Femur (tissue), 1 donor: ENCODE measurements around the gene PTPRO.

ENCODE experiments used
- DNase-seq: peaks from one replicate; pipeline ENCODE4 v3.0.0-alpha.2; 2017

Gene PTPRO

DNA sequence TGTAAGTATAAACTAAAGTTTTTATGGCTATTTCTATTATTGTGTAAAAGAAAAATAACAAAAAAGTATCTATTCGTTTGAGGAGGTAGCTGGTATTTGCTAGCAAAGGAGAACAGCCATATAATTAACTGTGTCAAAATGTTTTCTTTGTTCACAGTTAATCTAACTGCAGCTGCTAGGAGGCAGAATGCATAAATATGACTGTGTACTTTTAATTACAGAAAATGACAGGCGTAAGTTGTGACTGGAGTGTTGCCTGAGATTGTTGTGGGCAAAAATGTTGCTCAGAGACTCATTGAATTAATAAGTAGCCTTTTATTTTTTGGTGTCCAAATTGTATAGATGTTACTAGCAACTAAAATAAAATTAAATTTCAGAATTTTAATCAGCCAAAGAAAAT, 33.5 kb downstream of the PTPRO start:
- no peak for DNase-seq

DNA sequence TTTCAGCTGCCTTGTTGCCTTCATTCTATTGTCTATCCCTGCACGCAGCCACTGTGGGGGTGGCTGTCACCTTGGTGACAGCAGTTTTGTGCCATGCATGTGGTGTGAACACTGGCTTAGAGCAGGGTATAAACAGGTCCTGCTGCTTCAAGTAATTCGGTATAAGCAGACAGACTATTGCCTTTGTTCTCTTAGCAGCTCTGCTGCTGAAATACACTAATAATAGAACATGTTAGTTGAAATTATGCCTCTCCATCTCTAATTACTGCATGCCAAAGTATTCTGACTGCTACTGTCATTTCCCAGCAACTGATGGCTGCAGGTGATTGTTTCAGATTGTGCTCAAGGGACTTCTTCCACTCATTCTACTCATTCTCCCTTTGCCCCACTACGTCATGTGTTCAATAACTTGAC, 34.6 kb downstream of the PTPRO start:
- no peak for DNase-seq

DNA sequence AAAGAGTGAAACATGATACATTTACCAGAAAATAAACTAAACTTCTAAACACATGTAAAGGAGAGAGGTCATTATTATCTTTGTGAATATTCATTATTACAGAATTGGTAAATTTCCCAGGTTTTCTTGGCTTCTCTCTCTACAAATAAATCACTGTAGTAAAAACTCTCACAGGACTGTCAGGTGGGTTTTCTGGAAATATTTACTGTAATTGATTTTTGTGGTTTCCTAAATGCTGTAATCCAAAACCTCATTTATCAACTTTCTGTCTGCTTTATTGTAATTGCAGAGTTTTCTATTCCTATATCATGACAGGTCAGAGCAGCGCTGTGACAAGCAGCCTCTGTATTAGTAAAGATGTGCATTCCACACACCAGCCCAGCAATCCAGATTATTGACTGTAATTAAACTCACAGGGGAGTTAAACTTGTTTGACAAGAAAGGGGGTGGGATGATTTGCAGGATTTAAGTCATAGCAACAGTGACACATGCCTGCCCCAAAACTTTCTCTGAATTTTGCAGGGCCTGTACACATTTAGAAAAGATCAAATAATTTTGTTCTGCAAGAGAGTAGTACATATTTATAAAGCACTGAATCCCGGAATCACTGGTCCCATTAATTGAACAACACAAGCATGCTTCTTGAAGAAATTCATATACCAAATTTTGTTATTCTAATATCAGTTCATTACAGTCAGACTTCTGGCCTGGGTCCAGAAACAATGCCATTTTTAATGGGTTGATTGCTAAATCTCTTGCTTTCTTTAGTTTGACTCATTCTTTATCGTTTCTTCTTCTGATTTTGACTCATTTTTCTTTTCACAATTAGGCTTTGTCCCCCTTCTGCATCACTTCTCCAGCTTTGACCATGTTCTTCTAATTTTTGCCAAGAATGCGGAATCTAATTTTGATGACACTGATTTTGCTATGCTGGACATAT, 42.2 kb downstream of the PTPRO start:
- no peak for DNase-seq

DNA sequence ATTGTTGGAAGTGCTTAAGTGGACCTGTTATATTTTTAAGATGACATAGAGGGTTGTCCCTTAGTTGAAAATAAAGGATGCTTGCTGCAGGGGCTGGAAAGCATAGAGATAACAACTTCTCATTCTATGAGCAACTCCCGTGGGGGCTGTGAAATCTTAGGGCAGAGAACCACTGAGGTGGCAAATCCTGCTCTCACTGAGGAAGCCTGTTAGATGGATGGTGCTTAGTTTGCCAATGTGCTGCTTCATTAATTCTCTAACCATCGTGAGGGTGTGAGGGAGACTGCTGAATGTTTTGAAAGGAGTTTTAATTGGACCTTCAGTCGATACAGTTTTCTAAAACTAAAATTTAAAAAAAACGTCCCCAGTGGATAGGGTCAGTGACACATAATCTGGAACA, 46.5 kb downstream of the PTPRO start:
- DNase-seq: no peak

DNA sequence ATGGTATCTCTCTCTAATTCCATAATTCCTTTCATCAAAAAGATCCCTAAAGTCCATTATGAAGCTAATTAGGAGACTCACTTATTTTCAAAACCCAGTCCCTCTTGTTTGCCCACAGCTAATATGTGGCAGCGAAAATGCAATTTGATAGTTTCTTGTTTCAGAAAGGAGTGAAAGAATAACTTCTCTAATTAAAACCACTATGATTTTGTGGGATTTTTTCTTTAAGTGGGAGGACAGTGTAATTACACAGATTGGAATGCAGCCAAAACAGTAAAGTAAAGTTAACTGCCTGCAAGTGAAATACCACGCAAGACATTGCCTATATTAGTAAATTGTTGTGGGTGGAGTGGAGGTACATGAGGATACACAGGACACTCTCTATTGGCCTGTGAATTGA, 50.0 kb downstream of the PTPRO start:
- DNase-seq: no peak

DNA sequence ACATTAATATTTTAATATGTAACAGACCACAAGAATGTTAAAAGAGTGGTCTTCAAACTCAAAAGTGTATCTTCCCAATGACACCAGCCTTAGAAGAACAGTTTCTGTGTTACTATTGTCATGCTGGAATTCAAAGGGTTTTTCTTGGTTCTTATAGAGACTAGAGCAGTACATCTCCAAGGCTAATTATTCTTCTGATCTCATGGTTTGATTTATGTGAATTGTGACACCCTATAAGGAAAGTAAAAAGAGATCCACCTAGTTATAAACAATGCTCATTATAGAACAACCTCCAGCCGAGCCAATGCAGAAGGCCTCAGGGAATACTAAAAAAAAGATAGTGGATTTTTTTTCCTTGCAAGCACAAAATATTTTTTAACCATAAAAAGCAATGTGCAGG, 65.5 kb downstream of the PTPRO start:
- no peak for DNase-seq

DNA sequence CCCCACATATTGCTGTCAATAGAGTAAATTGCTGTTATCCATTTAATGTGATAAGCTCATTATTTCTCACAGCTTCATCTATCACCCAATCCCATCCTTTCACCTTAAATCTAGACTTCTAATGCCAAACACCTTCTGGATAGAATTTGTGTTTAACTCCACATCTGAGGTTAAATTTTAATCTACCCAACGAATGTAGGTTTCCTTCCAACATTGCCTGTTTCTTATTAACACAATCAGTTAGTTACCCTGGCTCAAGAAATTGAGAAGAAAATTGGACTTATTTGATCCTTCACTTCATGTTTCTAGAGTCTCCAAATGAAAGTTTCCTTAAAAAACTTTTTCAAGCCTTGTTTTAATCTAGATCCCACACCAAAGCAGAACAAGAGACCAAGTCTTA, 67.3 kb downstream of the PTPRO start:
- DNase-seq: no peak

DNA sequence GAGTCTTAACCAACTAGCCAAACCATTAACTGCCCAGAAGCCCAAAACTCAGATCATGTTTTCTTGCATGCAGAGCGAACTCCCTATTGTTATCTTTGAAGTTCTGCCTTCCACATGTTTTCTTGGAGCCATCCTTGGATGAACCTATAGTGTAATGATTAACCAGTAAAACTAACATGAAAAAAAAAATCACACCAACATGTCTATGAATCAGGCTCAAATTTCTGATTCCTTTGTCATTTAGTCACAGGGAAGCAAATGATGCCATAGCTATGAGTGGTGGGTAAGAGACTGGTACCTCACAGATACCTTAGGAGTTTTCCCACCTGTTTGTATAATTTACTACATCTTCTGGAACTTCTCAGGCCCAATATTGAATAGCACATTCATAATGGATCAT, 70.7 kb downstream of the PTPRO start:
- no peak for DNase-seq

DNA sequence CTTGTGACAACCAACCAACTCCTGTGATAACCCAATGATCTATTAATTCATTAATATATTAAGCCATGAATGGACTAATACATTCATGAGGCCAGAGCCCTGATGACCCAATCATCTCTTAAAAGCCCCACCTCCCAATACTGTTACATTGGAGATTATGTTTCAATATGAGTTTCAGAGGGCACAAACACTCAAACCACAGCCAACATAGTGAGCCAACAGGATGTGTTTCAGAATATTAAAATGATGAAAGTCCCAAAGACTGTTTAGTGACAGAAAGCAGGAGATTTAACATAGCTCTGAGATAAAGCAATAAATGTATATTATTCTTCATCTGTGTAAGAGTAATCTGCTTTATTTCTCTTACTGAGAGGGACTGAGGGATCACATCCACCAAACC, 71.7 kb downstream of the PTPRO start:
- no peak for DNase-seq

DNA sequence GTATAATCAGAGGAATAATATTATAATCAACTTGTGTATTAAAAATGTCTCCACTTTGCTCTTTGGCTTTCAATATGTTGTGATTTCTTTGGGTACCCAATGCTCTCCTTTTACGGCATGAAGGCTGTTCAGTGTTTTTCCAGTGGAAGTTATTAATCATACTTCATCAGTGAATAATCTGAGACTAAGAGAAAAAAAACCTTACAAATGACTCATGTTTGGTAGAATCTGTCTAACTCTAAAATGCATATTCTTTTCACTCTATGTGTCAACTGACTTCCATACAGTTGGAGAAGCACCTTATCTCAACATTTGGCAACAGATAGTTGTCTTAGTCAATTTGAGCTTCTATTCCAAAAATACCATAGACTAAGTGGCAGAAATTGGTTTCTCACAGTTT, 82.2 kb downstream of the PTPRO start:
- no peak for DNase-seq

DNA sequence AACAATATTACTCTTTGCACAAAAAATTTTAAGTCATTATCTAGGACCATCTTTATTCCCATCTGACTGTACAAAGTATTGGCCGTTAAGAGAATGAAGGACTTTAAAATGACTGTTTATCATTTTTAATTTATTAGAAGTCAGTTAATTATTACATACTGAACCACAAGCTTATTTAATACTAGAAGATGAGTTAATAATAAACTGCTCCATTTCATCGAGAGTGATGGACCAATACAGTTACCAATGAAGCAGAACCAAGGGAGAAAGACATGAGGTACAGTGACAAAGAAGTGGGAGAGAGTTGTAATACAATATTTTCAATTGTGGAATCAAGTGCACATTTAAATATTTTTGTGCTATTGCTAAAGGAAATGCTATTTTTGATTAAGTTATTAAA, 83.3 kb downstream of the PTPRO start:
- no peak for DNase-seq

DNA sequence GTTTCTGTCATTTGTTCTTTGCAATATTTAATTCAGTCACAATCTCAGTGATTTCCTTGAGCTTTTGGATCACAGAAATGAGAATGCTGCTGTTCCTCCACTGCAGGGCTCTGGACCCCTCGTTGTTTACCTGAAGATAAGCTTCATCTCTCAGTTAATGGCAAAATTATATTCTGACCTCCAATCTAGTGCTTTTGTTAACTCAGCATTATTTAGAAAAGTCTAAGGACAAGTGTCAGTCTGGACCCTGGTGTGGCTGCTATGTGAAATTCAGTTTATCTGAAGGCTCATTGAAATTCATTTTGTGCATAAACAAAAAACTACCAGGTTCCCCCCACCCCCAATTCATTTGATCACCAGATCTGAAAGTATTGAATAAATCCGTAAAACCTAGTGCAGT, 84.7 kb downstream of the PTPRO start:
- no peak for DNase-seq

DNA sequence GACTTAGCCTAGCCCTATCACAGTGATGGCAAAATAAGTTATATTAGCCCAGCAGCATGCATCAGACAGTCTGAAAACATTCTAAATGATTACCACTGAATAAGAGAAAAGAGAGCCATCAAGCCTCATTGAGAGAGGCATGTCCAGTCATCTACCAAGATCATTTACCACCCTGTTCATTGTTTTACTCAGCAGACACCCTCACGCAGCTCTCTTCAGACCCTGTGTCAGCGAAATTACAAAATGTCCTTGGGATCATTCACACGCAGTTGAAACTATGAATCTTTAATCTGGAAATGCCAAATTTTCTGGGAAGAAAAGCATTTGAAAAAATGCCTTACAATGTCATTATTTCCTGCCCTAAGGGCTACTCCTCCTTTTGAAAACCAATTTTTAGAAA, 89.5 kb downstream of the PTPRO start:
- no peak for DNase-seq

DNA sequence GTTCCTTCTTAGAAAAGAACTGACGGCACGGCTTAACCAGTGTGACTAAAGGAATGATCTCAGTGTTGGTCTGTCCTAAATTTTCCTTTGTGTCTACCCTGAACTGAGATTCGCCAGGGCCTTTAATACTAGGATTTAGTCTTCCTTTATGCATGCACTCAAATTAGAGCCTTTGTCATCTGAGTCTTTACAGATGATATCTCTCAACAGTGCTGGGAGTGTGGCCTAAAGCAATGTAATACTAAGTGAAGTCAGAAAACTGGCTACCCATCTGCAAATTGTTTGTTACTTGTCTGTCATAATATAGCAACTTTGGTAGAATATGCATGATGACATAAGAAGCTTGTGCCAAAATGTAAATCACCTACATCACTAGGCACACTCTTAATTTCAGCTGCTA, 95.4 kb downstream of the PTPRO start:
- DNase-seq: no peak

DNA sequence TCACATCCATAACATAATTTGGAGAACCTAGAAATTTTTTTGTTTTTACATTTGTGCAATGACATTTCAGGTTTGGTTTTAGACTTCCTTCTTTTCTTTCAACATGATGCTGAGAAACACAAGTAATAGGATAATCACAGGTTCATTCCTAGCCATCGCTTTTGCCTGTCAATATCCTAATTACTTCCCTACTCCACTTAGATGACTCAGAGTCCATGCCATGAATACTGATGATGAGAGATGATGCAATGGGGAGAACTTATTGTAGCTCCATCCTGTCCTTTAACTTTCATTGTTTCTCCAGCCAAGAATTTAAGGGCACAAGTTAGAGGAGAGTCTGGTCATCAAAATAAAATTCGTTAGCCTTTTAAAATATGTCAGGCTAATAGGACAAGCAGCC, 101.3 kb downstream of the PTPRO start:
- no peak for DNase-seq

DNA sequence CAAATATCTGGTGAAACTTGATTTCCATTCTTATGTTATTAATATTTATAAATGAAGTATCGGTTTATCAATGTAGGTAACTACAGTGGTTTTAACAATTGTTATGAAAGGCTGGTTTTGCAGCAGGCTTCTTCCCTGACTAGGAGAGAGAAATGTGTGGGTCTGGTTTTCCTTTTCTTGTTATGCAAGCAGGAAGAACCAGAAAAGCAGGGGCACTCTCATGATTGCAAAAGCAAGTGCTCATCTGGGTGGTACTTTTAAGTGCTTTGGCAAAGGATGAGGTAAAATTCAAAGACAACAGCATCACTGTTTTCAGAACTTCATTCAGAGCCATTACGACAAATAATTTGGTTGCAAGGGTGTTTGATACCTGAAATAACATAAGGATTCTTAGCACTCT, 105.6 kb downstream of the PTPRO start:
- no peak for DNase-seq

DNA sequence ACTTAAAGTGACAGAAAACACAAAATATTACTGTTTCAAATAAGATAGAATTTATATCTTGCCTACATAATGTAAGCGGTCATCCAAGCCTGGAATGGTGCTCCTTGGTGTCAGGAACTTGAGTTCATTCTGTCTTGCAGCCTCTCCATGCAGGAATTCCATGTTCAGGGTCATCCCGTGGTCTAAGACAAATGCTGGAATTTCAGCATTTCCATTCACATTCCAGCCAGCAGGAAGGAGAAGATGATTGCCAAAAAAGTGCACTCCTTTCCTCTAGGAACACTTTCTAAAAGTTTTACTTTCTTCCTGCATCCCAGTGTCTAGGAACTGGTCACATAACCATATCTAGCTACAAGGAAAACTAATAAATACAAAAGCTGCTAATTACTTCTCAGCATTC, 106.3 kb downstream of the PTPRO start:
- no peak for DNase-seq

DNA sequence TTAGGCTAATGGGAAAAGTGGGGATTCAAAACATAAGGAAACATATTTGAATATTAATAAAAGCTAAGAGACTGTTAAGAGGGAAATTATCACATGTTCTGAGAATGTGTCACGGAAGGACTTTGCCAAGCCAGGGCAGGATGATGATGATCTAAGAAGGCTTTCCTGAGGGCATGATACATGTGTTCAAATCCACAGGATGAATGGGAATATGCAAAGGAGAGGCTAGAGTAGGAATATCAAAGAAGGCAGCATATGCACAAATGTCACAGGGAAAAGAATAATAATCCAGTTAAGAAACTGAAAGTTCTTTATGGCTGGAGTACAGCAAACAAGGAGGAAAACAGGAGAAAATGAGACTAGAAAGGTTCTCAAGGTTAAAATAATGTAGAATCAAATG, 107.0 kb downstream of the PTPRO start:
- DNase-seq: no peak

DNA sequence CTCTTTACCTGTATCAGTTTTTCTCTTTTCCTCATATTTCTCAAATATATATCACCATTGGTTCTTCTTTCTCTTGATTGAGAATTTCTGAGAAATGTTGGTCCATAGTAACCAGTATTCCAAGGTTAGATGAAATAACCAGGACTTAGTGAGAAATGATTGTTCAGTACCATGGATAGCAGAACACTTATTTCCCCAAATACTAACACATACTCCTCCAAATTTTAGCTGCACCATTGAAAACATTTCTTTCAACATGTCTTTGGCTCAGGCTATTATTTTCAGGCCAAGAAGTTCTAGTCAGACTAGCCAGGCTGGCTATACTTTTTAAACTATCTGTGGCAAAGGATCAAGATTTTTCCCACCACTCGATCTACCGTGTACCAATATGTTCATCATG, 113.3 kb downstream of the PTPRO start:
- DNase-seq: no peak

DNA sequence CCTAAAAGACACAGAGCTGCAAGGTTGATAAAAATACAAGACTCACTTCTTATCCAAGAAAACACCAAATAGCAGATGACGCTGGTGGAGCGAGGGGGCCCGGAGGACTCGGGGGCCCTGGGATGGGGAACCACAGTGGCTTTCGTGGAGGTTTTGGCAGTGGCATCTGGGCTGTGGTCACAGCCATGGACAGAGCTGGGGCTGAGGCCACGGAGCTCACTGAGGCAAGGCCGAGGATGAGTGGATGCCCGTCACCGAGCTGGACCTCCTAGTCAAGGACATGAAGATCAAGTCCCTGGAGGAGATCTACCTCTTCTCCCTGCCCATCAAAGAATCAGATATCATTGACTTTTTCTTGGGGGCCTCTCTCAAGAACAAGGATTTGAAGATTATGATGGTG, 117.2 kb downstream of the PTPRO start:
- no peak for DNase-seq

DNA sequence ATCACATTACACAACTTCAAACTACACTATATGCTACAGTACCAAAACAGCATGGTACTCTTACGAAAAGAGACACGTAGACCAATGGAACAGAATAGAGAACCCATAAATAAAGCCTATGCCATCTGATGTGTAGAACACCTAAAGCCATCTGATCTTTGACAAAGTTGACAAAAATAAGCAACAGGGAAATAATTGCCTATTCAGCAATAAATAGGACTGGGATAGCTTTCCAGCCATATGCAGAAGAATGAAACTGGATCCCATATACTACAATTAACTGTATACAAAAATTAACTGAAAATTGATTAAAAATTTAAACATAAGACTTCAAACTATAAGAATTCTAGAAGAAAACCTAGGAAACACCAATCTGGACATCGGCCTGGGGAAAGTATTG, 120.7 kb downstream of the PTPRO start:
- DNase-seq: no peak

DNA sequence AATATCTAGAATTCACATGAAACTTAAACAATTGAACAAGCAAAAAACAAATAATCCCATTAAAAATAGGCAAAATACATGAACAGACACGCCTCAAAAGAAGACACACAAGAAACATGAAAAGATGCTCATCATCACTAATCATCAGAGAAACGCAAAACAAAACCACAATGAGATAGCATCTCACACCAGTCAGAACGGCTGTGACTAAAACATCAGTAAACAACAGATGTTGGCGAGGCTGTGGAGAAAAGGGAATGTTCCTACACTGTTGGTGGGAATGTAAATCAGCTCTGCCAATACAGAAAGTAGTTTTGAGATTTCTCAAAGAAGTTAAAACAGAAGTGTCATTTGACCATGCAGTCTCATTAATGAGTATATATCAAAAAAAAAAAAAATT, 121.3 kb downstream of the PTPRO start:
- no peak for DNase-seq

DNA sequence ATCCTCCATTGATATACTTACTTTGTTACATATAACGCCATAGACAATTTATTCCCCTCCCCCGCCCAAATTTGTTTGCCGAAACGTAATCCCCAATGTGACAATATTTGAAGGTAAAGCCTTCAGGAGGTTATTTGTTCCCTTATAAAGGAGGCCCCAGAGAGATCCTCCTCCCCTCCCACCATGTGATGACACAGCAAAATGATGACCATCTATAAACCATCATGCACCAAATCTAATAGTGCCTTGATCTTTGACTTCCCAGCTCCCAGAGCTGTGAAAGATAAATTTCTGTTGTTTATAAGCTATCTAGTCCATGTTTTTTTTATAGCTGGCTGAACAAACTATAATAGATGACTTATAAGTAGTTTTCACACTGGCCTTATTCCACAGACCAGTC, 122.2 kb downstream of the PTPRO start:
- no peak for DNase-seq

DNA sequence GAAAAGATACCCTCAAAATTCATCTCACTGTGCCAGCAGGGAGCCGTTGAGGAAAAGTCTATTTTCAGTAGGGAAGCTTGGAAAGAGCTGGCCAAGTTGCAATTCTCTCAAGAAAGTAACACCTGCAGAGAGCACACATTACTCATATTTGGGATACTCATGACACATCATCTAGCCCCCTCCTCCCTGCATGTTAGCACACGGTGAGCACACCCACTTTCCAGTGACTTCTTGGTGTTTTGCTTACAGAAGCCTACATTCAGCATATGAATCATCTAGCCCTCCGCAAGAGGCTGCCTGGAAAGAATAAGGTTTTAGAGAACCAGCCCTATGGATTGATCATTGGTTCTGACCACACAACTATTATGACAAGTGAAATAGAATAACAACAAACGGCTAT, 124.5 kb downstream of the PTPRO start:
- no peak for DNase-seq

DNA sequence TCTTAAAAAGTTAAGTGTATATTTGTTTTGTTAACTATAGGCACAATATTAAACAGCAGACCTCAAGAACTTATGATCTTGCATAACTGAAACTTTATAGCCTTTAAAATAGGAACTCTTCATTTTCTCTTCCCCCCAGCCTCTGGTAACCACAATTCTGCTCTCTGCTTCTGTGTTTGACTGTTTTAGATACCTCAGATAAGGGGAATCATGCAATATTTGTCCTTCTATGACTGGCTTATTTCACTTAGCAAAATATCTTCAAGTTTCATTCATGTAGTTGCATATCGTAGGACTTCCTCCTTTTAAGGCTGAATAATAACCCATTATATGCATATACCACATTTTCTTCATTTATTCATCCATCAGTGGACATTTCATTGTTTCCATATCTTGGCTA, 131.3 kb downstream of the PTPRO start:
- DNase-seq: no peak
